K562 (cell line): ENCODE measurements around the gene BPIFB6. TPM values are rescaled to one million over a fixed set of nuclear protein-coding genes. Genes with fewer than 3 reads are reported as not detected.

Experiments used
- ATAC-seq: fragments of 200-7000 bp; cut with Tn5 transposase; 3 replicates; pipeline ENCODE4 v1.9.1; 2020; ENCODE audit warnings: moderate library complexity
- BruUV-seq: library from RNA; stranded (reverse); fragments of 400-500 nt; replicated peaks from 2 replicates; lab custom pipeline; 2021; lab: Mats Ljungman, UMichigan
- CTCF ChIA-PET: fragments of 300-600 bp; formaldehyde crosslinking; extraction: SDS; loops from one replicate; lab custom pipeline; 2021; ENCODE audit warnings: low intra/inter-chr PET ratio; lab: Yijun Ruan, JAX
- POLR2A ChIA-PET: fragments of 300-600, 350-650 bp; sonication (Branson Sonifier 250); formaldehyde crosslinking; extraction: SDS; loops from one replicate; lab custom pipeline; 2021; ENCODE audit warnings: antibody characterized with exemption, inconsistent platforms; lab: Yijun Ruan, JAX
- DNase-seq, 4 experiments: peaks; one replicate each; pipeline versions ENCODE4 v3.0.0 to v3.0.0-alpha.2; 2011 to 2018; ENCODE audit warnings: low spot score in 3 of 4, mixed read lengths in 3 of 4; ENCODE audit errors: extremely low read depth in 1 of 4
- FAIRE-seq: peaks from 2 replicates; lab custom pipeline; 2011; peaks lifted over from hg19 to GRCh38; lab: Jason Lieb, UNC
- H2AFZ ChIP-seq: 2 replicates; pipeline ENCODE4 v1.6.0; 2011; ENCODE audit warnings: low read depth, low read length, control low read depth, inconsistent platforms
- H3K27ac ChIP-seq: fragments of 200-600 bp; 3 replicates; pipeline ENCODE4 v1.8.0; 2011; ENCODE audit warnings: low read depth, mild to moderate bottlenecking, control low read depth, inconsistent platforms, low read length, moderate library complexity, mixed read lengths; ENCODE audit errors: extremely low read depth
- H3K27me3 ChIP-seq, 2 experiments: fragments of 300-600 bp in 1 of 2; 2 replicates in 1 of 2; 3 replicates in 1 of 2; pipeline versions ENCODE4 v1.6.0 to v1.8.0; 2011; ENCODE audit warnings: inconsistent platforms in 2 of 2, low read length in 2 of 2, mild to moderate bottlenecking in 1 of 2, mixed read lengths in 1 of 2, moderate library complexity in 1 of 2; ENCODE audit not compliant: control insufficient read depth in 2 of 2, insufficient read depth in 2 of 2
- H3K36me3 ChIP-seq: fragments of 300-600 bp; 3 replicates; pipeline ENCODE4 v1.8.0; 2011; ENCODE audit warnings: mild to moderate bottlenecking, low read length, inconsistent platforms; ENCODE audit not compliant: control insufficient read depth, insufficient read depth
- H3K4me1 ChIP-seq, 2 experiments: fragments of 200-600 bp in 1 of 2; replicated peaks in 1 of 2; 2 replicates in 1 of 2; 3 replicates in 1 of 2; pipeline versions ENCODE4 v1.5.1 to v1.8.0; 2011; ENCODE audit warnings: inconsistent platforms in 2 of 2, low read length in 2 of 2, mild to moderate bottlenecking in 1 of 2, mixed read lengths in 1 of 2, moderate library complexity in 1 of 2; ENCODE audit not compliant: control insufficient read depth in 2 of 2, insufficient read depth in 2 of 2
- H3K4me2 ChIP-seq: 2 replicates; pipeline ENCODE4 v1.6.1; 2011; ENCODE audit warnings: low read length, control low read depth, inconsistent platforms, mixed read lengths; ENCODE audit not compliant: insufficient read depth
- H3K4me3 ChIP-seq: fragments of 200-600 bp; sonication (generic), shearing (Covaris generic); 2 replicates; pipeline ENCODE4 v1.5.1; 2016; ENCODE audit warnings: control low read depth, inconsistent platforms
- H3K79me2 ChIP-seq: fragments of 200-600 bp; 3 replicates; pipeline ENCODE4 v1.8.0; 2011; ENCODE audit warnings: low read length, inconsistent platforms; ENCODE audit not compliant: control insufficient read depth, insufficient read depth
- H3K9ac ChIP-seq, 2 experiments: 2 replicates each; pipeline versions ENCODE4 v1.6.0 to v1.6.1; 2011; ENCODE audit warnings: low read depth in 2 of 2, low read length in 2 of 2, control low read depth in 1 of 2, inconsistent platforms in 1 of 2, mild to moderate bottlenecking in 1 of 2, mixed read lengths in 1 of 2; ENCODE audit not compliant: insufficient read depth in 1 of 2
- H3K9me1 ChIP-seq: one replicate; pipeline ENCODE4 v1.6.0; 2011; ENCODE audit warnings: inconsistent platforms, mild to moderate bottlenecking, low read length, moderate library complexity; ENCODE audit not compliant: control insufficient read depth, insufficient read depth
- H3K9me3 ChIP-seq: replicated peaks from 2 replicates; pipeline ENCODE4 v1.5.1; 2011; ENCODE audit warnings: low read depth, low read length, inconsistent platforms; ENCODE audit not compliant: control insufficient read depth, insufficient read depth
- H4K20me1 ChIP-seq: replicated peaks from 2 replicates; pipeline ENCODE4 v1.6.1; 2011; ENCODE audit warnings: low read length, inconsistent platforms, mixed read lengths; ENCODE audit not compliant: control insufficient read depth, insufficient read depth
- AFF4 ChIP-seq: sonication (generic); formaldehyde crosslinking; IDR thresholded peaks from 2 replicates; pipeline ENCODE4 v1.8.0; 2023; ENCODE audit warnings: mild to moderate bottlenecking, missing genetic modification reagents
- CGGBP1 ChIP-seq: fragments of 250-450 bp; sonication (Bioruptor Pico); IDR thresholded peaks from 2 replicates; pipeline ENCODE4 v1.9.0; 2021; ENCODE audit warnings: mild to moderate bottlenecking
- GTF2F1 ChIP-seq: IDR thresholded peaks from 2 replicates; pipeline ENCODE4 v1.6.1; 2011; ENCODE audit warnings: low read depth, low read length, improper control_type of control experiment
- JUNB ChIP-seq: fragments of 450-650 bp; formaldehyde crosslinking; conservative IDR thresholded peaks from 2 replicates; pipeline ENCODE4 v1.4.0; 2020; ENCODE audit warnings: mild to moderate bottlenecking
- MCM2 ChIP-seq: fragments of 450-650 bp; IDR thresholded peaks from 2 replicates; pipeline ENCODE4 v1.6.1; 2017; ENCODE audit warnings: low read depth, mild to moderate bottlenecking
- NCOA4 ChIP-seq: fragments of 450-650 bp; IDR thresholded peaks from 2 replicates; pipeline ENCODE4 v1.6.1; 2018; ENCODE audit warnings: mild to moderate bottlenecking; ENCODE audit not compliant: partially characterized antibody
- PTTG1 ChIP-seq: fragments of 450-650 bp; IDR thresholded peaks from 2 replicates; pipeline ENCODE4 v1.6.1; 2016; ENCODE audit warnings: low read depth, mild to moderate bottlenecking, missing genetic modification characterization, missing compliant biosample characterization
- ZKSCAN3 ChIP-seq: fragments of 250-450 bp; sonication (Bioruptor Pico); IDR thresholded peaks from 2 replicates; pipeline ENCODE4 v1.4.0; 2020
- ZKSCAN8 ChIP-seq: fragments of 200-800 bp; sonication (Bioruptor generic); IDR thresholded peaks from 2 replicates; pipeline ENCODE4 v1.6.1; 2016; ENCODE audit warnings: missing genetic modification characterization, missing compliant biosample characterization
- ZNF347 ChIP-seq: fragments of 450-650 bp; formaldehyde crosslinking; IDR thresholded peaks from 2 replicates; pipeline ENCODE4 v1.4.0; 2020; ENCODE audit warnings: low read depth, mild to moderate bottlenecking, moderate library complexity
- WGBS: fragments of 100-300 bp; shearing (Covaris generic); methylation state at CpG from one replicate; pipeline ENCODE4 v1.1.6; 2016; ENCODE audit warnings: low coverage, mixed read lengths; ENCODE audit not compliant: insufficient coverage; ENCODE audit errors: missing lambda C conversion rate; 5-methylcytosine and 5-hydroxymethylcytosine counted together
- in situ Hi-C: fragments of 300-500 bp; cut with MboI; formaldehyde crosslinking; loops from 4 replicates; pipeline ENCODE4 v1.15.0; 2018; ENCODE audit warnings: inconsistent platforms, mixed read lengths
- intact Hi-C: fragments of 100-400 bp; cut with micrococcal nuclease; formaldehyde crosslinking; loops from 2 replicates; pipeline ENCODE4 v1.14.2; 2022
- polyA plus RNA-seq, 8 experiments: library from polyadenylated mRNA; depleted of rRNA in 4 of 8; stranded (reverse) in 5 of 8; unstranded in 3 of 8; fragments of >200 nt; fragmentation: Nextera tagmentation in 2 of 8; fragmentation: Illumina TruSeq in 1 of 8; extraction: Ambion mirVana in 2 of 8; extraction: Trizol in 1 of 8; gene quantifications; 2 replicates each; pipeline versions ENCODE4 v1.2.1 to v1.2.3, GENCODE V29; 2011 to 2014; ENCODE audit warnings: inconsistent platforms in 1 of 8, missing spikeins in 1 of 8
- total RNA-seq, 7 experiments: library from RNA; depleted of rRNA in 6 of 7; stranded (reverse); fragments of >200 nt in 6 of 7; fragmentation: Illumina TruSeq in 2 of 7; extraction: Trizol in 2 of 7; gene quantifications; 2 replicates each; pipeline versions ENCODE4 v1.2.1 to v1.2.3, GENCODE V29; 2011 to 2021; ENCODE audit warnings: low replicate concordance in 1 of 7
- TF ChIP-seq, protein P1 (sequence below): fragments of 250-450 bp; sonication (Bioruptor Pico); IDR thresholded peaks from 2 replicates; pipeline ENCODE4 v1.5.0; 2022; ENCODE audit warnings: mild to moderate bottlenecking
- TF ChIP-seq, protein P2 (sequence below): fragments of 250-450 bp; sonication (Bioruptor Pico); IDR thresholded peaks from 2 replicates; pipeline ENCODE4 v1.5.0; 2020; ENCODE audit warnings: mild to moderate bottlenecking, borderline replicate concordance

BPIFB6 gene
- total and polyA plus RNA-seq, 9 of the 15 experiments (the other 6 are each of a cell fraction or from before 2014, with no cell fraction given), result not detected

- intact Hi-C loops, result no loop called here
- H3K27ac ChIP-seq, result no peak overlapping the region
- ATAC-seq, result no peak
- TF ChIP-seq JUNB (CRISPR knock-in tag) (no peak), ZNF347 (no peak), NCOA4 (no peak), ZKSCAN8 (CRISPR knock-in tag) (no peak), PTTG1 (tag) (no peak), ZKSCAN3 (no peak), MCM2 (no peak), CGGBP1 (CRISPR knock-in tag) (no peak), AFF4 (no peak), GTF2F1 (no peak)
- TF ChIP-seq, protein P1, sequence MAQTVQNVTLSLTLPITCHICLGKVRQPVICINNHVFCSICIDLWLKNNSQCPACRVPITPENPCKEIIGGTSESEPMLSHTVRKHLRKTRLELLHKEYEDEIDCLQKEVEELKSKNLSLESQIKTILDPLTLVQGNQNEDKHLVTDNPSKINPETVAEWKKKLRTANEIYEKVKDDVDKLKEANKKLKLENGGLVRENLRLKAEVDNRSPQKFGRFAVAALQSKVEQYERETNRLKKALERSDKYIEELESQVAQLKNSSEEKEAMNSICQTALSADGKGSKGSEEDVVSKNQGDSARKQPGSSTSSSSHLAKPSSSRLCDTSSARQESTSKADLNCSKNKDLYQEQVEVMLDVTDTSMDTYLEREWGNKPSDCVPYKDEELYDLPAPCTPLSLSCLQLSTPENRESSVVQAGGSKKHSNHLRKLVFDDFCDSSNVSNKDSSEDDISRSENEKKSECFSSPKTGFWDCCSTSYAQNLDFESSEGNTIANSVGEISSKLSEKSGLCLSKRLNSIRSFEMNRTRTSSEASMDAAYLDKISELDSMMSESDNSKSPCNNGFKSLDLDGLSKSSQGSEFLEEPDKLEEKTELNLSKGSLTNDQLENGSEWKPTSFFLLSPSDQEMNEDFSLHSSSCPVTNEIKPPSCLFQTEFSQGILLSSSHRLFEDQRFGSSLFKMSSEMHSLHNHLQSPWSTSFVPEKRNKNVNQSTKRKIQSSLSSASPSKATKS (CRISPR knock-in tag), result no peak
- TF ChIP-seq, protein P2, sequence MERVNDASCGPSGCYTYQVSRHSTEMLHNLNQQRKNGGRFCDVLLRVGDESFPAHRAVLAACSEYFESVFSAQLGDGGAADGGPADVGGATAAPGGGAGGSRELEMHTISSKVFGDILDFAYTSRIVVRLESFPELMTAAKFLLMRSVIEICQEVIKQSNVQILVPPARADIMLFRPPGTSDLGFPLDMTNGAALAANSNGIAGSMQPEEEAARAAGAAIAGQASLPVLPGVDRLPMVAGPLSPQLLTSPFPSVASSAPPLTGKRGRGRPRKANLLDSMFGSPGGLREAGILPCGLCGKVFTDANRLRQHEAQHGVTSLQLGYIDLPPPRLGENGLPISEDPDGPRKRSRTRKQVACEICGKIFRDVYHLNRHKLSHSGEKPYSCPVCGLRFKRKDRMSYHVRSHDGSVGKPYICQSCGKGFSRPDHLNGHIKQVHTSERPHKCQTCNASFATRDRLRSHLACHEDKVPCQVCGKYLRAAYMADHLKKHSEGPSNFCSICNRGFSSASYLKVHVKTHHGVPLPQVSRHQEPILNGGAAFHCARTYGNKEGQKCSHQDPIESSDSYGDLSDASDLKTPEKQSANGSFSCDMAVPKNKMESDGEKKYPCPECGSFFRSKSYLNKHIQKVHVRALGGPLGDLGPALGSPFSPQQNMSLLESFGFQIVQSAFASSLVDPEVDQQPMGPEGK (CRISPR knock-in tag), result no peak
Observed at GRCh38 chr20:33028875-33029274, 2.6 kb upstream of the BPIFB6 start.

More at GRCh38 chr20:33028875-33029274, 2.6 kb upstream of the BPIFB6 start:
- 2% methylated on average over 7 of the region's 7 CpGs for WGBS
- DNase-seq (no peak), FAIRE-seq (no peak)
- Histone ChIP-seq H3K4me2 (no peak overlapping the region), H3K9me3 (no peaks in the 10 kb centered on the region), H2AFZ (no peak overlapping the region), H3K79me2 (no peaks in the 10 kb centered on the region), H3K4me3 (no peak overlapping the region), H3K4me1 (peaks cover 0 to 3% of the 10 kb centered on the region in 2 experiments; a peak in 1 of 5 replicates), H3K9ac (no peak overlapping the region), H3K9me1 (no peaks in the 10 kb centered on the region), H3K36me3 (no peaks in the 10 kb centered on the region), H4K20me1 (no peaks in the 10 kb centered on the region; the same call in 1 of the 2 replicates), H3K27me3 (peaks cover 0 to 5% of the 10 kb centered on the region in 2 experiments; a peak in 2 of 5 replicates)
- POLR2A ChIA-PET, result interaction anchor here (0.6 kb wide), 1 partner anchor 822 kb away, joined by 3 read pairs; no protein-coding TSS in a partner anchor
- no TSS peak for BruUV-seq
- CTCF ChIA-PET, result no interaction called here
- in situ Hi-C loops, result no loop called here
